Gastrocnemius medialis (tissue), 4 donors: ENCODE results near the gene SLC5A2.

Experiments
- CTCF ChIP-seq, 5 experiments: fragments of 450-650 bp in 3 of 5; fragments of 200-600 bp in 2 of 5; sonication (generic) in 2 of 5; IDR thresholded peaks in 4 of 5; conservative IDR thresholded peaks in 1 of 5; 1 replicate in 4 of 5; 2 replicates in 1 of 5; pipeline ENCODE4 v1.5.1; 2016 to 2019; ENCODE audit warnings: antibody characterized with exemption in 5 of 5, mild to moderate bottlenecking in 3 of 5, moderate library complexity in 3 of 5
- POLR2A ChIP-seq, 2 donors: fragments of 450-650 bp; IDR thresholded peaks; one replicate each; pipeline ENCODE4 v1.6.1; 2017; ENCODE audit warnings: antibody characterized with exemption in 2 of 2, mild to moderate bottlenecking in 2 of 2, moderate library complexity in 2 of 2

GRCh38 chr16:31484491-31485171 is 1.7 kb downstream of the SLC5A2 start:
- TF ChIP-seq CTCF (IDR thresholded peaks at IDR 0.05 in 4 of 5, conservative IDR thresholded peaks at IDR 0.05 in 1 of 5), result no peak
- TF ChIP-seq POLR2A (IDR thresholded peaks at IDR 0.05), result no peak
